ENCODE results near the gene IGSF9. TPM values are rescaled to one million over a fixed set of nuclear protein-coding genes. Genes with fewer than 3 reads are reported as not detected.

The IGSF9 gene
- total RNA-seq, 1 donor from 2014 or later: 8.7 TPM

DNA sequence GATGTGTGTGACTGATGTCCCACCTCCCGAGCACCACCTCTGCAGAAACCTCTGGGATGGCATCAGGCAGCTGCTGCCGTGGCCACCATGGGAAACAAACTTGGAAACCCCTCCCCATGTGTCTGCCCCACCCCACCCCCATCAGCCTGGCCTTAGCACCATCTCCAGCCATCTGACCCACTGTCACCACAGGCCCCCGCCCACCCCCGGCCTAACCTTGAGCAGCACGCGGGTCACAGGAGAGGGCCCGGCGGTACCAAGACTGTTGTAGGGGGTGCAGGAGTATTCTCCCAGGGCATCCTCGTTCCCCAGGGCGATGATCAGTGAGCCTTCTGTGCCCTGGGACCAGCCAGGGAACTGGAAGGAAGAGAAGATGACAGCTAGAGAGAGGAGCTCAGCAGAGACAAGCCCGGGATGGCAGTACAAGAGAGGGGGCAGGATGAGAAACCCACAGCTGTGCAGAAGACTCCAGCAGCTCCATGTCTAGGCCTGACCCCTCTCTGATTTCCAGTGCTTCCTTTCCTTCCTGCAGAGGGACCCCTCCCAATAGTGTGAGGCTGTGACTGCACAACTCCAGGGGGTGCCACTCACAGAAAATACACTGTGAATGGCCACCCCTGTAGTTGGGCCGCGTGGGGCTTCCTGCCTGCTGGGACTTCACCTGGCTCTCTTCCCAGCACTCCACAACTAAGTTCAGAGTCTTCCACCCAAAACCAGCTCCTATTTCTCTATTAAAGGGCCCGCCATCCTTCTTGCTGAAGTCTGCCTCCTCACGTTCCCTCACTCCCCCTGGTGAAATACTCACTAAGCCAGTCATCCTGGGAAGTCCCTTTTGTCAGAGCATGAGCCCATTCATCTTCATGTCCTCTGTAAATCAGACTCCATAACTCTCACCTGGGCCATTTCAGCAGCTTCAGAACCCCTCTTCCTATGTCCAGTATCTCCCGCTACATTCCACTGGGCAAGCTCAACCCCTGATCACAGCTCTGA, 12.8 kb downstream of the IGSF9 start:
- DNase-seq: no peak

DNA sequence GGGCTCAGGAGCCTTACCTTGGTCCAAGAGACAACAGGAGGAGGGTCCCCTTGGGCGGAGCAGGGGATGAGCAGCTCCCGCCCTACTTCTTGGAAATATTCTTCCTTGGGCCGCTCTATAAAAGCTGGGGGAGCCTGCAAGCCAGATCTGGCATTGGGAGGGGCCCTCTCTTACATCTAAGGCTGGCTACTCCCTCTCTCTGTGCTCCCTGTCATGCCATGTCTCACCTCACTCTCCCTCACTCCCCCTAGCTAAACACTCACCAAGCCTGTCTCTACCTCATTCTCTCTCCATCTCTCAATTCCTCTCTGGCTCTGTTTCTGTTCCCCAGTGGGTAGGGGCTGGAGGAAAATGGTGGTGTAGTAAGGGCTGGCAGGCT, 13.6 kb downstream of the IGSF9 start:
- DNase-seq: no peak

DNA sequence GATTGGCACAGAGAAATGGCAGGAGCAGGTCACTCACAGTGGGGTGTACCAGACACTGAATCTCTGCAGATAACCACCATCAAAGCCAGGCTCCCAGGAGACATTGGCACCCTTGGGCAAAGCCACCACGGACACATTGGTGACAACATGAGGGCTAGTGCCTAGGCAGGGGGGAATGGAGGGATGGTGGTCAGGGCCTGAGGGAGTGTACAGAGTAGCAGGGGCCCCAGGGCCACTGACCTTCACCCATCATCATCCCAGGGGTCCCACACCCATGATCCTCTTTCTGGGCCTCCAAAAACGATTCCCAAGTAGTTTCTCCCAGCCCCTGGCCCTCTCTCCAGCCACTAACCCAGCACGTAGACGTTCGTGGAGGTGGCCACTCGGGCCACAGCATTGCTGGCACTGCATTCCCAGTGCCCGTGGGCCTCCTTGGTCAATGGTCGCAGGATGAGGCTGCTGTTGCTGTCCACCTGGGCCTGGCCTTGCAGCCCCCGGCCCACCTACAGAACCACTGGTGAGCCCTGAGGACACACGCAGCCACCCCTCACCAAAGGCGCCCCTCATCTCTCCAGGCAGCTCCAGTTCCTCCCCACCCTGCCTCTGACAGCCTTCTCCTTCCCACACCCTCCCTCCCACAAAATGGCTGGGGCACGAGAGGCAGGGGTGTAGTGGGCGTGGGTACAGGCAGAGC, 14.2 kb downstream of the IGSF9 start:
- DNase-seq: no peak

DNA sequence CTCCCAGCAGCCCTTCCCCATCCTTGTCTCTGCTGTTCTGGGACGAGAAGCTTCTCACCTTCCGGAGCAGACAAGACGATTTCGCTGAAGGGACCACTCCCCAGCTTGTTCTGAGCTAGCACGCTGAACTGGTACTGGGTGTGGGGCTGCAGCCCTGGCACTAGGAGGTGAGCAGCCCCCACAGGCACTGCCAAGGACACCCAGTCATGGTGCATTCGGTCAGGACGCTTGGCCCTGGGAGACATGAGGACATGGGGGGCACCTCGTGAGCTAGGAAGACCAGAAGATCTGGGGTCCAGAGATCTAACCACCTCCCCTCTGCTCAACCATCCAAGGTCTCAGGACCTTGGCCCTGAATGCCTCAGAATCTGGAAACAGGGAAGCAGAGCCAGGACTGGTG, 14.8 kb downstream of the IGSF9 start:
- DNase-seq: no peak

DNA sequence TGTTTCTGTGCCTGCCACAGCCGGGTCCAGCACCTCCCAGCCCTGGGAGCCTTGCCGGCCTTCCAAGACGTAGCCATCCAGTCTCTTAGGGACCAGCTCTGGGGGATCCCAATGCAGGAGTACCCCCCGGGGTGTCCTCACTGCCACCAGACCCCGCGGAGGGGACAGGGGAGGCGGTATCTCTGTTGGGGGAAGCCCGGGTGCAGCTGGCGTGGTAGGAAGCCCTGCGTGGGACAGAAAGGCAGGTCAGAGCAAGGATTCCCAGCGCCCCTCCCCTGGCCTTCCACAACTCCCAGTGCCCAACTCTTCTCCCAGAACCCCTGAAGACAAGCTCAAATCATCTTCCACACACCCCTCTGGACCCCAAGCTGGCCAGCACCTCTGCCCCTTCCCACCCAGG, 15.2 kb downstream of the IGSF9 start:
- no peak for DNase-seq

DNA sequence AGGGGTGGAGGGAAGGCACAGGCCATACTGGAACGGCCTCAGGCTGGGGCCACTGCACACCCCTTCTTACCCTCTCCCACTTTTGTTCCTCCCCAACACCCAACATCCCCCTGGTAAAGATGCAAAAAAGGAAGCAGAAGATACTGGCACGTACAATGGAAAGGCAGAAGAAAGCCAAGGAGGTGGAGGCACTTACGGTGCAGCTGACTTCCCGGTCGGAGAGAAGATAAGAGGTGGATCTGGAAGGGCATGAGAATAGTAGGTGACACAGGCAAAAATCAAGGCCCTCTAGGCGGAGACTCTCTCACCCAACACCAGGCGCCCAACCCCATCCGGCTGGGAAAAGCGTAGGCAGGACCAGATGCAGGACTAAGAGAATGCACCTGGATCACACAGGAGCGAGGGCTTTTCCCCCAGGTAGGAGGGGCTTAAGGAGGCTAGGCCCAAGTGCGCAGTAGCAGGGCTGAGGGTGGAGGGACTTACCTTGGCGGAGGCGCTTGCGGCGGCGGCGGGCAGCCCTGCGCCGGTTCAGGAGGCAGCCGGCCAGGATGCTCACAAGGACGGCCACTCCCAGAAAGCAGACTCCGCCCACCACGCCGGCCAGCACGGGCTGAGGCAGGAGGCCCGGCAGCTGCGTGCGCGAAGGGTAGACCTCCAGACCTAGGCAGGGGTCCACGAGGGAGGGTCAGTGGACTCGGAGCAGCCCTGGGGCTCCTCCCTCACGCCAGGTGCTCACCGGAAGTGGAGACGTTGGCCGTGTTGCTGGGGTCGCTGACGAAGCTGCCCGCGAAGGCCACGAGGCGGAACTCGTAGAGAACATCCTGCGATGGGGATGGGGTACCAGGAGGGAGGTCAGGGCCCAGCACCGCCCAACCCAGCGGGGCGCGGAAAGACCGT, 16.0 kb downstream of the IGSF9 start:
- no peak for DNase-seq

DNA sequence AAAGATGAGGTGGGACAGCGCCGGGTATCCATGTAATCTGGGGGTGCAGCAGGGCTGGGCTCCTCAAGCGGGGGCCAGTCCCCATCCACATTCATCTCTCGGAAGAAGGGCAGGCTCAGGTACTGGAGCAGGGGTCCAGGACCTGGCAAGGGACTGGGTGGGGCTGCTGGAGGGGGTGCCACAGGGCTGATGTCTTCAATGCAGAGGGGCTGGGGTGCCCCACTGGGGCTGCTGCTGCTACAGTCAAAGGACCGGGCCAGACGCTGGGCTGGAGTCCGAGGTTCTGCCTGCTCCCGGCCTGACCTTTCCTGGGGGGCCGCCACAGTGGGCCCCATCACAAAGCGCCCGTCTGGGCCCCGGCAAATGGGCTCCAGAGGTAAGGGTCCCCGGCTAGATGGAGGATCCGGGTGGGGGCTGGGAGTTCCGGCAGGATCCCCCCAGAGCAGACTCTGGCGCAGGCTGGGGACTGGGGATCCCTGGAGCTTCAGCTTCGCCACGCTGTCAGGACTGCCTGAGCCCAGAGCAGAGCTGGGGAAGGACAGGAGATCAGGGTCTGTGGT, 16.8 kb downstream of the IGSF9 start:
- DNase-seq: no peak

DNA sequence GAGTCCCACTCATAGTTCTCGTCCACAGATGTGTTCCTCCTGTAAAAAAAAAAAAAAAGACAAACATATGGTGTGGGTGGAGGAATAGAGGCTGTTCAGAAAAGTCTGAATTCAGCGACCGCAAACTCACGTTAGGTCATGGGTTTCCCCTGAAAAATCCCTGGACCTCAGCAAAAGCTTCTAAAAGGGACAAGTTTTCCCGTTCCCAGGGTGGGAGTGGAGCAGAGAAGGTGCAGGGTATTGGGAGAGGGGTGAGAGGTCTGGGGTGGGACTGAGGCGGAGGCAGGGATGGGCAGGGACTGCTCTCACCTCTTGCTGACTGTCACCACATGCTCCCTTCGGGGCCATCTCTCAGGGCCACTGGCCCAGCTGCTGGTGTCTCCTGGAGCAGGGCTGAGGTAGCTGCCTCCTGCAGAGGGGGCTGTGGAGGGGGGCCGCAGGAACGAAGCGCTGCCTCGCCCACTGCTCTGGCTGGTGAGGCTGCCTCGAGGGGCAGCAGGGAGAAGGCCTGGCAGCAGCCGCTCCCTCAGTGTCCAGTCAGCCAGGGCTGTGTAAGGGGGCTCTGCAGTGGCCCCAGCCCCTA, 17.5 kb downstream of the IGSF9 start:
- DNase-seq: no peak

DNA sequence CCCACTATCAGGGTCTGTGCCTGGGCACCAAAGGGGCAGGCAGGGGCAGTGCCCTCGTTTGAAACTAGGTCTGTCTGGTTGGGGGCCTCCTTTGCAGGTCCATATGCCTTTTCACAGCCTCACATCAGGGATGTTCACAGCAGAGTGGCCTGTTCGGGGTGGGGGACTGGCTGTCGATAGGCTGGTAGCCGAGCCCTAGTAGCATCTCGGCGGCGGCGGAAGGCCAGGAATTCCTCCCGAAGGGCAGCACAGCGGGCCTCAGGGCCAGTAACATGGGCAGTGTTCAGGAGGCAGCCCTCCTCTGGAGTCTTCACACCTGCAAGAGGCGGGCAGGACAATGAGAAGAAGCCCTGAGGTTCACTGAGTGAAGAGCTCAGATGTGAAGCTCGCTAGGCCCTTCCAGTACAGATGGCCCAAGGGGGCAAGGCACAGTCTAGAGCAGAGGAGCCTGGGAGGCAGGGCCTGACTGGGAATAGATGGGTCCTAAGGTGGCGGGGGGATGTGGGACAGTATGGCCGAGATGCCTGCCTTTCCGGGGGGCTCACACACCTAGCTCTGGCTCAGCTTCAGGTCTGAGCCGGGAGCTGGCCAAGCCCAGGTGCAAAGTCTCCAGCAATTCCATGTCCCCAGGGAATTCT, 18.1 kb downstream of the IGSF9 start:
- no peak for DNase-seq

DNA sequence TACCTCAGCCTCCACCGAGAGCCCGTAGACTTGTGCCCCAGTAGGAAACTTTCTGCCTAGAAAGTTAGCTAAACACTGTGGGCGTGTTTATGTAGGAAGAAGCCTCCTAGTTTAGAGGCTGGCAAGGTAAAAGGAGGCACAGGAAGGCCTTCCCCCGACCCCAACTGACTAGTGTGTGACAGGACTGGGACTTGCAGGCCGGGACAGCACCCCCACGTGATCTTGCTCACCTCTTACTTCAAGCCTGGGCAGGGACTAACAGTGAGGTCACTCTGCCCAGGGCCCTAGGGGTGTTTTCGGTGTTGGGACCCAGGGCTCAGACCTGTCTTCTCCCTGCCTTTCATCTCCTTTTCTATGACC, 19.7 kb downstream of the IGSF9 start:
- no peak for DNase-seq

DNA sequence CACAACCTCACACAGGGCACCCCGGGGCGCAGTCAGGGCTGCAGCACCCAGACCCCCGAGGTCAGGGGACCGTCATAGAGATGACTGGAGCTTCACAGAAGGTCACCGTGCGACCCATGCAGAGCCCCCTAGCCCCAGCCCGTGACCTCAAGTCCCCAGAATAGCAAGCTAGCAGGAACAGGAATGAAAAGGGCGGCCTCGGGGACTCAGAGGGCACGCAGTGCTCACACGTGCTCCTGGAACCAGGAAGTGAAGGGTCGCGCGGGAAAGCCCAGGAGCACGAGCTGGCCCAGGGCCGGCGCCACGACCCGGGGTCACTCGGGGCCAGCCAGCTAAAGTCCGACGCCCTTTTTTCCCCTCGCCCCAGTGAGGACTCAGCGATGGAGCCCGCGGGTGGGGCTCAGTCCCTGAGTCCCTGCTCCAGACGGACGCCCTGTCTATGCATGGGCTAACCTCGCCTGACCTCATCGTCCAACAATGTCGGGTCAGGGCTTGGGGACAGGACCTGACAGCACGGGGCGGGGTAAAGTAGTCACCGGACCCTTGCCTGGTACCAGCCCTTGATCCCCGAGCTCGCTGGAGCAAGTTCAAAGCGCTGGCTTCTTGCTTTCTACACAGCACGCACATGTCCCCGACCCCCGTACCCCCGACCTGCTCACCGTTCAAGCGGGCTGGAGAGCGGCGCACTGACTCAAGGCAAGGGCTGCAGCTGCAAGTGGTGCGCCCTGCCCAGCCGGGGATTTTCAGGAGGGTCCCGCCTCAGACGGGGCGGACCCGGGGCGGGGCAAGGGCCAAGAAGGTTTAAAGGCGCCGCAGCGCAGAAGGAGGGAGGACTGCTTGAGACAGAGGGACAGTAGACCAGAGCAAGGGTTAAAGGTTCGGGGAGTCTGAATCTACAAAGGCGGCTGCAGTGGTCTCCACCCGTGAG, 20.4 kb downstream of the IGSF9 start, which contains the start of gene TAGLN2:
TSS of gene TAGLN2 (minus strand) at position 717 of the 928 bp plus-strand sequence. CDS start 4,998 bp downstream, outside the sequence.
- DNase-seq: peak; percentile 97

DNA sequence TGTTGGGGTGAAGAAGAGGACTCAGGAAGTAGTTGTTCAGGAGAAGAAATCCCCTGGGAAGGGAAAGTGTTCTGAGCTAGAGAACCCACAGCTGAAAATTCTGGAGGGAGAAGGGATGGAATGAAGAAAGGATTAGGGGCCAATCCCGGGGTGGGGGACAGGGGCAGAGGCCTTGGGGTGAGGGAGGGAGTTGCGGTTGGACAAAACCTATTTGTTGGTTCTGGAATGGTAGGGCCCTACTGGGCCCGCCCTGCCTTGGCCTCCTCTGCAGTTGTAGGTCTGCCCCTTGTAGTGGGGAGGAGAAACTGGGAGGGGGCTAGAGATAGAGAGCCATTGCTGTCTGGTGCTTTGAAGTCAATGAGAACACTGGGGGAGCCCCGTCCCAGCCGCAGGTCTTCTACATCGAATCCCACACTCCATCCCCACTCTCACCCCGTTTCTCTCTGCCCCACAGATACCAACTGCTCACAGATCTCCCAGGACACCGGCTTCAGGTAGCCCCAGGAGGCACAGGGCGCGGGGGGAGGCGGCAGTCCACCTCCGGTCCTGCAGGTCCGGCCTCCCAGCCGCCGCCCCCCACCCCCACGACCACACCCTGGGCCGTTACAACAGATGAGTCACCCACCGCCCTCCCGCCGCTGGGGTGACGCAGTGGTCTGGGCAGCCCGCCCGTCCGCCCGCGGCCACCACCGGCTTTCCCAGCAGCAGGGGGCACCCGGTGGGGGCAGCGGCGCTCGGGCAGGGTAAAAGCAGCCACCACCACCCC, 21.2 kb downstream of the IGSF9 start:
- peak; percentile 87 for DNase-seq

DNA sequence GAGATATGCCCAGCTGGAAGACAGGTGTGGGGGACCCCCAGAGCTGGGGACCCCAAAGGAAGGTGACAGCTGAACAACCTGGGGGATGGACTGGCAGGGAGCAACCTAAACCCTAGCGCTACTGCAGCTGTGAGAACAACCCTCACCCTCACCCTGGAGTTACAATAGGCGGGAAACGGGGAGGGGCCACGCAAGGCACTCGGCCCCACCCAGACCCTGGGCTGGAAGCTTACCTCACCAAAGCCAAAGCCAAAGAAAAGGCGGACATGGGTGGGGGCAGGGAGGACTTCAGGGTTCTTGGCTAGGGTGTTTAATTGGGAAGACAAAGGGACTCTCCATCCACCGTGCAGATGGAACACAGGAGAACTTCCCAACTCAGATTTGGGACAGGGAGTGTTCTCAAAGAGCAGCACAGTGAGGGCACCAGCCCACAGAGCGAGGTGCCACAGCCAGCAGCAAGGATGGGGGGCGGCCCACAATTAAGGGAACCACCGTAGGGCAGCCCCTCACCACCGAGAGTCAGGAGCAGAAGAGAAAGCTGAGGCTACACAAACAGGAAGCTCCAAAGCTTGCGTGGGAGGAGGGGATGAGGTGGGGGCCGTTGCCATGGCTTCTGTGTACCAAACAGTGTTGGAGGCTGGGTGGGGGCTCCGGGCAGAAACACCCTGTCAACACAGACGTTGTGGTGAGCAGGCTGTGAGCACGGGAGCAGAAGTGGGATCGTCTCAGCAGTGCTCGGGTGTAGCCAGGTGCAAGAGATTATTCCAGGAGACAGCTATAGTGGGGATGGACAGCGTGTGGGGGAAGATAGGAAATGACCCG, 22.0 kb downstream of the IGSF9 start:
- DNase-seq: peak; percentile 94

DNA sequence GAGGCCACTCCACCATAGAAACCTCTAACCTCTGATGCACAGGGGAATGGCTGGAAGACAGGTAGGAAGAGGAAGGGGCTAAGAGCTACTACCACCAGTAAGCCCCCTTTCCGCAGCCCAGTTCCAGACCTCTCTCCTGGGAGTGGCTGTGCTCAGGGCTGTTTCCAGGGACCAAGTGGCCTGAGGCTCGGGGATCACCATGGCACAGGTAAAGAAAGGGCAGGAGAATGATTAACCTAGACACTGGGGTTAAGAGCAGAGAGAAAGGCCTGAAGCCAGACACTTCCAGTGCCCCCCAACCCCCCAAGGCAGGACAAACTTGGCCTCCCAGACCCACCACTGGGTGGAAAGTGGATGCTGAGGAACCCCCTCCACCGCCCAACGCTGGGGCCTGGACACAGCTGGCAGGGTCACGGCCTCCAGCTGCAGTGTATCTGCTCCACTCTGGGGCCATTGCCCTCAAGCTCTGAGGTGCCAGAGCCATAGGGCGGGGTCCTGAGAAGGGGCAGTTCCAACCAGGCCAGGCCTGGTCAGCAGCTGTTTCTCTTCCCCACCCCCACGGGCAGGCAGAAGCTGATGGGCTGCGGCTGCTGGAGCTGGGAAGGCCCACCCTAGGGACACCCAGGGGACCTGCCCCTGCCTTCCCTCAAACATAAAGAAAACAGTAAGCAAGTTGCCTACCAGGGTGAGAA, 22.8 kb downstream of the IGSF9 start:
- DNase-seq: peak; percentile 93

DNA sequence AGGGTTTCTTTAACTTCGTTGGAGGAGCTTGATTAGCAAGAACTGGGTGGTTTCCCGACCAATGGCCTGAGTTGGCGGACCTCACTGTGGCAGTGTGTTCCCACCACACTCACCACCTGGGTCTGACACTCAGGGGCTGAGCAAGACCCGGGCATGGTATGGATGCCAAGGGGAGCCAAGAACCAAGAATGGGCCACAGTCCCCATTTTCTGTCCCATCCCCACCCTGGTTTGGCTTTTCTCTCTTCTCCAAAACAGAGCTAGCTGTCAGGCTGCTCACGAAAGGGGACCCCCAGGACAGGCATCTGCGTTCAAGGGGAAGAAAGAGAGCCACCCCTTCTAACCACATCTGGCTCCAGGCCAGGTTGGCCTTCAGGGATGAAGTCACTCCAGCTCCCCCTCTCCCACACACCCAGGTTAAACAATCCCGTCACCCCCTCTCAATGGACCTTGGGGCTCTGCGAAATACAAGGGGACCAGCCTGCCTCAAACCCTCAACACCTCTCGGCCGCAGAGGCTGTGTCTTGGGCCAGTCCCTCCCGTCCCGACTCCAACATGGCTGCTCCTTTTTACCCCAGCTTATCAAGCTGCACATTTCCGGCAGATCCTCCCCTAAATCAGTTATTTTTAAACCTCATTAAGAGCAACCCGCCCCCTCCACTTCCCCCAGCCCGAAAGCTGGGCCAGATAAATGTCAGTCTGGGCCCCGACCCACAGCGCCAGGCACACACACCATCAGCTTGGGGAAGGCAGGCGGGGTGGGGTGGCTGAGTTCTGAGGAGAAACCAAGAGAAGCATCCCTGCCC, 23.5 kb downstream of the IGSF9 start:
- DNase-seq: no peak

DNA sequence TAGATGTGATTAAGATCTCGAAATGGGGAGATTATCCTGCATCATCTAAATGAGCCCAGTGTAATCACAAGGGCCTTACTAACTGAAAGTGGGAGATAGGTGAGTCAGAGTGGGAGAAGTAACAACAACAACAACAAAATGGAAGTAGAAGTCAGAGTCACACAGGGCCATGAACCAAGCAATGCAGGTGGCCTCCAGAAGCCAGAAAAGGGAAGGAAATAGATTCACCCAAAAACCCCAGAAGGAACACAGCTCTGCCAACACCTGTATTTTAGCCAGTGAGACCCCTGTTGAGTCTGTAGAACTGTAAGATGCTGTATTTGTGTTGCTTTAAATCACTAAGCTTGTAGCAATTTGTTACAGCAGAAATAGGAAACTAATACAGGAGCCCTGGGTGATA, 24.2 kb downstream of the IGSF9 start:
- DNase-seq: no peak

DNA sequence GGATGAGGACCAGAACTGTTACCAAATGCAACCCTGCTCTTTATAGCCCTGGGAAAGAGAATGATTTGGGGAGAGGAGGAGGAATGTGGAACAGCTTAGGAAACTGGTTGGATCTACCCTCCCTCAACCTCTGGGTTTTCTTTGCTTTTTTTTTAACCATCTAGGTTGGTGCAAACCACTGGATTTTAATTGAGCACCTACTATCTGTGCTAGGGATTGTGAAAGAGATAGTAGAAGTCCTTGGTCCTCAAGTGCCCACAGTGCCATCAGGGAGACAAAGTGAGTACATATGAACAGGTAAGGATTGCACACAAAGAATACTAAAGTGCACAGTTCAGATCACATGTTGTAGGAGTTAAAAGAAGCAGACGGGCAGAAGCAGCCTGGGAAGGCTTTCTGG, 24.8 kb downstream of the IGSF9 start:
- DNase-seq: no peak
